Prostate gland (tissue), 2 donors: ENCODE measurements around the gene NTM.

Experiments used
- POLR2A ChIP-seq: fragments of 450-650 bp; IDR thresholded peaks from one replicate; pipeline ENCODE4 v1.6.1; 2016; ENCODE audit warnings: antibody characterized with exemption, mild to moderate bottlenecking
- POLR2AphosphoS5 ChIP-seq: sonication (generic); formaldehyde crosslinking; IDR thresholded peaks from one replicate; pipeline ENCODE4 v1.6.1; 2017; ENCODE audit warnings: antibody characterized with exemption
- TF ChIP-seq, protein P1 (sequence below), 4 experiments: fragments of 200-600 bp in 2 of 4; fragments of 450-650 bp in 2 of 4; sonication (generic) in 2 of 4; IDR thresholded peaks; 1 replicate in 3 of 4; 2 replicates in 1 of 4; pipeline ENCODE4 v1.5.1; 2016 to 2019; ENCODE audit warnings: antibody characterized with exemption in 4 of 4, mild to moderate bottlenecking in 2 of 4, moderate library complexity in 2 of 4

DNA sequence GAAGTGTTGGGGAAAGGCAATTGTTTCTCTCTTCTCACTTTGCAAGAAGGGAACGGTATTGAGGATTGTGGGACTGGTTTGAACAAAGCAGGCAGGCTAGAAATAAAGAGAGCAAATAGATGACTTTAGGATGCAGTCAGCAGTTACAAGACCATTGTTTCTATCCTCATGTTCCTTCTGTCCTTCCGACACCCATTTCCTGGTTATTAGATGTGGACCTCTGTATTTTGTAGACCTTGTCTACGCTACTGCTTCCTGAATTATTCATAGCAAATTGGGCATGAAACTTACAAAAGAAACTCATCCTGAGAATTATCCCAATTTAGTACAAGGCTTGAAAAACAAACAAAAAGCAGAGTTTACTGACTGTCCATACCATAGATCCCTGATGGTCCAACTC lies 656.3 kb downstream of the NTM start:
- TF ChIP-seq, protein P1, sequence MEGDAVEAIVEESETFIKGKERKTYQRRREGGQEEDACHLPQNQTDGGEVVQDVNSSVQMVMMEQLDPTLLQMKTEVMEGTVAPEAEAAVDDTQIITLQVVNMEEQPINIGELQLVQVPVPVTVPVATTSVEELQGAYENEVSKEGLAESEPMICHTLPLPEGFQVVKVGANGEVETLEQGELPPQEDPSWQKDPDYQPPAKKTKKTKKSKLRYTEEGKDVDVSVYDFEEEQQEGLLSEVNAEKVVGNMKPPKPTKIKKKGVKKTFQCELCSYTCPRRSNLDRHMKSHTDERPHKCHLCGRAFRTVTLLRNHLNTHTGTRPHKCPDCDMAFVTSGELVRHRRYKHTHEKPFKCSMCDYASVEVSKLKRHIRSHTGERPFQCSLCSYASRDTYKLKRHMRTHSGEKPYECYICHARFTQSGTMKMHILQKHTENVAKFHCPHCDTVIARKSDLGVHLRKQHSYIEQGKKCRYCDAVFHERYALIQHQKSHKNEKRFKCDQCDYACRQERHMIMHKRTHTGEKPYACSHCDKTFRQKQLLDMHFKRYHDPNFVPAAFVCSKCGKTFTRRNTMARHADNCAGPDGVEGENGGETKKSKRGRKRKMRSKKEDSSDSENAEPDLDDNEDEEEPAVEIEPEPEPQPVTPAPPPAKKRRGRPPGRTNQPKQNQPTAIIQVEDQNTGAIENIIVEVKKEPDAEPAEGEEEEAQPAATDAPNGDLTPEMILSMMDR (IDR thresholded peaks at IDR 0.05): no peak
- no peak for TF ChIP-seq POLR2A
- TF ChIP-seq POLR2AphosphoS5: no peak
